Amniotic stem cell (primary cell): Measurements from ENCODE around the gene MYH6.
"Not testable (repeated sequence)": the region's sequence is repeated elsewhere in the genome, so short reads cannot be mapped to it uniquely, and the experiment has no call there.

ENCODE experiments used
- DNase-seq: peaks from one replicate; lab custom pipeline; 2025; lab: John Stamatoyannopoulos, UW

MYH6 gene

DNA sequence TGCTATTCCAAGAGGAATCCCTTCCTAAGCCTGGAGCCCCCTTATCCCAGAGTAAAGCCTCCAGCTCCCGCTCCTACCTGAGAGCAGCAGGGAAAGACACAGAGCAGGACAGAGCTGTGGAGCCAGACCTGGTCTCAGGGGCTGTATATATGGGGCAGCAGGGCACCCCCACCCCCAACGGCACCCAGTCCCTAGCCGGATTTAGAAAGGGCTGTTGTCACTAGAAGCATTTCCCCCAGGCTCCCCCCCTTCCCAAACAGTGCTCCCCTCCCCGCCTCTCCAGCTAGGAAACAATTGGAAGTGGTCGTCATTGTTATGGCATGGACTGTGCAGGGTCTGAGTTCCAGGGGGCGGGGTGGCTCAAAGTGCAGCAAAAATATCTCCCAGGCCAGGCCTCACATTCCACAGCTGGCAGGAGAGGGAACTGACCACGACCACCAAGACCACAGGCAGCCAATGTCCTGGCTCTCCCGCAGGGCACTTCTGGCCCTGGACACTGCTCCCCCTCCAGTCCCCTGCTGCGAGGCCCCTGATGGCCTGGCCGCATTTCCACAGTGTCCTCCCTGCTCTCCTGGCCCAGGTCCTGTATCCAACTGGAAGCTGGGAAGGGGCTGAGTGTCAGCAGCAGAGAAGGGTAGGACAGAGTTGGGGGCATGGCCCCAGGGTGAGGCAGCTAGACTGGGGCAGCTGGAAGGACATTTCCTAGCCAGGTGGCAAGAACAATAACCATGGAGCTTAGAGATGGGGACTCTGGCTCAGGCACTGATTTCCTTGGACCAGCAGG is 27.7 kb upstream of the MYH6 start, which contains the start of gene MYH7:
Gene MYH7, minus strand, starts transcription at position 118 of the 784 bp plus-strand sequence. CDS start 1,928 bp downstream, outside the sequence.
- no peak for DNase-seq

DNA sequence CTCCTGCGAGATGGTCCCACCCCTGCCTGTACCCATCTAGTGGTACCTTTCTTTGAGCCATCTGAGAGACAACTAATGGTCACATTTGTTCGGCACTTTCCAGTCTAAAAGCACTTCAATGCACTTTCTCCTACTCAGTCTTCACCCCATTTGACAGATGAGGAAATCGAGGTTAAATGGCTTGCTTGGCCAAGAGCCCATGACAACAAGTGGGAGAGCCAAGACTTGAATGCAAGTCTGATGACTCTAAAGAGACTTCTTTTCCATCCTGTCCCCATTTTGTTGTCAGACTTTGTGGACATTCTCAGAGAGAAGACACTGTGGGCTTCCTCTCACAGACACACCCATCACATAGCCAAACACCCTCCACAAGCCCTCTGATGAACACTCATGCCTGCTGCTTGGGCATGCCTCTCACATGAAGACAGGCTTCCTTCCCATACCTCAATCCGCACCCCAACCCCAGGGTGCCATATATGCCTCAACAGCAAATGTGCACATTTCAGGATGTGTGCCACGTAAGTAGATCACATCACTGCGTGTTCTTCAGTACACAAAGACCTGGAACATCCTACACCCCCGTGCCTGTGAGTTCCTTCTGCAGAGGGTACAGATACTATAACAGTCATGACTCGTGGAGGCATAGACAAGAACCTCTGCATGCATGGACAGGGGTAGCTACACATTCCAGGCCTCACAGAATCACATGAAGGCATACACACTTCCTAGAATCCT is 26.6 kb upstream of the MYH6 start:
- DNase-seq = no peak

DNA sequence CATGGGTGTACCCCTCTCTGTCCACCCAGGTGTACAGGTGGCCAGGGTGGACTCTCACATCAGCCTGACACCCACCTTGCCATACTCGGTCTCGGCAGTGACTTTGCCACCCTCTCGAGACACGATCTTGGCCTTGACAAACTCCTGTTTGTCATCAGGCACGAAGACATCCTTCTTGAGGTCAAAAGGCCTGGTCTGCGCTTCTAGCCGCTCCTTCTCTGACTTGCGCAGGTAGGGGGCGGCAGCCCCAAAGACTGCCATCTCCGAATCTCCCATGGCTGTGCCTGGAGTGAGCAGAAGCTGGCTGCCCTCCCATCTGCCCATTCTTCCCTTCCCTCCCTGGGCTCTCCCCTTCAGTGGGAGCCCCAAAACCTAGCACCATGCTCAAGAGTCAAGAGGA is 25.4 kb upstream of the MYH6 start:
- DNase-seq = no peak

DNA sequence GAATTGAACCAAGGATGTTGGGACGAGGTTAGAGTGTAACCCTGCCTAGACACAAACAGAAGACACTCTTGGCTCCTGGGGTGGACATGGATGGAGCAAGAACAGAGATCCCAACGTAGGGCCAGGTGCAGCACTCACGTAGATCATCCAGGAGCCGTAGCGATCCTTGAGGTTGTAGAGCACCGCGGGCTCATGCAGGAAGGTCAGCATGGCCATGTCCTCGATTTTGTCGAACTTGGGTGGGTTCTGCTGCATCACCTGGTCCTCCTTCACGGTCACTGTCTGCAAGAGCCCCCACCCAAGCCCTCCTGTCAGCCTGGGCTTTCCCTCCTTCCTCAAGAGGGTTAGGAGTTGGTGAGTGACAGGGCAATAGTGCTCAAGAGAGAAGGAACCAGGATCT is 24.9 kb upstream of the MYH6 start:
- DNase-seq = no peak

DNA sequence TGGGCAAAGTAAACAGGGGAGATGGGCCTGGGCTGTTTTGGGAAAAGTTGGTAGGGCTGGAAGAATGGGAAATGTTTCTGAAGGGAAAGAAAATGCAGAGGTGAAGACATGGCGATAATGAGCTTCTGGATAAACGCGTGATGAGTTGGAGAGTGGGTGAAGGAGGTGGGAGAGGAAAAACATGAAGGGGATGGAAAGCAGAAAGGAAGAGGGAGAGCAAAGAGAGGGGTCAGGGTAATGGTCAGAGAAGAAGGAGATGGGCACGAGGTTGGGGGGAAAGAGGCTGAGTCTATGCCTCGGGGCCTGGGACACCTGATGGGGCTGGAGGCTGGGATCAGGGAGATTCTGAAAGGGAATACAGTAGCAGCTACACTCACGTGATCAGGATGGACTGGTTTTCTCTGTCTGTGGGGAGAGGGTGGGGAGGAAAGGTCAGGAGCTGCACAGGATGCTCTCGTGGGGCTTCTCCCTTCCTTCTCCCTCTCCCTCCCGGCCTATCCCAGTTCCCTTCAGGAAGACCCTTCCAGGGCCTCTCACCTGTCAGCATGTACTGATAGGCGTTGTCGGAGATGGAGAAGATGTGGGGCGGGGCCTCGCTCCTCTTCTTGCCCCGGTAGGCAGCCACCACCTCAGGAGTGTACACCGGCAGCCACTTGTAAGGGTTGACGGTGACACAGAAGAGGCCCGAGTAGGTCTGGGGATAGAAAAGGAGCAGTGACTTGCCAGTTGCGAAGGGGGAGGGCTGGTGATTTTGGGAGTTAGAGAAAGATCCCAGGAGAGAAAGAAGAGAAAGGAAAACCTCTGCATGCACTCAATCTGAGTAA is 24.2 kb upstream of the MYH6 start:
- DNase-seq = no peak

DNA sequence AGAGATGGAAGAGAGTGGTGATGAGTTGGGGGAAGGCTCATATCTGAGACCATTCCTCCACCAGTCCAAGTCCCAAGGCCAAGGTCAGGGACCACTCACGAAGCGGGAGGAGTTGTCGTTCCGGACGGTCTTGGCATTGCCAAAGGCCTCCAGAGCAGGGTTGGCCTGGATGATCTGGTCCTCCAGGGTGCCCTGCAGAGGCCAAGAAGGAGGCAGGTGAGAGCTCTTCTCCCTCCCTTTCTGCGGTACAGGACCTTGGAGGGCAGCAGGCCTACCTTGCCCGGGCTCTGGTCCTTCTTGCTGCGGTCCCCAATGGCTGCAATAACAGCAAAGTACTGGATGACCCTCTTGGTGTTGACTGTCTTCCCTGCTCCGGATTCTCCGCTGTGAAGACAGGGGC is 23.4 kb upstream of the MYH6 start:
- DNase-seq = no peak

DNA sequence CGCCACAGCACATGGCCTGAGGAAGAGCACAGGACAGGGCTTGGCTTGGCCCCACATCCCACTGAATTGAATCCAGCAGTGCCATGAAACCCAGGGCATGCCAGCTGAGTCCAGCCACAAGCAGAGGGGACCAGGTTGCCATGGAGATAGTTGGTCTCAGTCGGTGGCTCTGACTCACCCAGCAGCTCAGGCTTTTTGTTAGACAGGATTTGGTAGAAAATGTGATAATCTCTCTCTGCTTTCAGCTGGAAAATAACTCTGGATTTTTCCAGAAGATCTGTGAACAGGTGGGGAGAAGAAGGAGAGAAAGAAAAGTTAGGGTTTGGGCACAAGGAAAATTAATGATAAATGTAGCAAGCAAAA is 22.6 kb upstream of the MYH6 start:
- peak; percentile 4 for DNase-seq

DNA sequence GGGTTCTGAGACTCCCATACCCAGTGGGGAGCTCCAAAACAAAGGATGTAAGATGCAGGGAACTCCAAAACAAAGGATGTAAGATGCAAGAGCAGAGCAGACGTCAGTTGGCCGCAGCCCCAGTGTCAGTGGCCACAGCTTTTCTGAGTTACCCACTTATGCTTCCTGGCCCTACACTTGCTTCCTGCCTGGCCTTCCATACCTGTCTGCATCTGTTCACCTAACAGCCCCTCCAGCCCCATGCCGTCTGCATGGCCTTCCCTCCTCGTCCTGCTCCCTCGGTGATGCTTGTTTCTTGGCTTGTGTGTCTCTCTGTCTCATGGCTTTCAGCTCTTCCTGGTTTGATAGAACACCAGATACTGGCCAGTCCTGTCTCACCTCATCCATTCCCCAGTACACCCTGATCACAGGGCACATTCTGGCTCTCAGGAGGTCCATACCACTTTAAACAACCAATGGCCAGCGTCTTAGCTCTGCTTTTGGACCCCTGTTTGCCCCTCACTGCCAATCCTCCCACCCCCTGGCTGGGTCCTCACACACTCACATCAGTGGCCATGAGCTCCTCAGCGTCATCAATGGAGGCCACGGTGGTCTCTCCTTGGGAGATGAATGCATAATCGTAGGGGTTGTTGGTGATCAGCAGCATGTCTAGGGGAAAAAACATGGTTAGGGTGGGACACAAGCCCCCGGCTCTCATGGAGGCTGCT is 22.1 kb upstream of the MYH6 start:
- DNase-seq = no peak

DNA sequence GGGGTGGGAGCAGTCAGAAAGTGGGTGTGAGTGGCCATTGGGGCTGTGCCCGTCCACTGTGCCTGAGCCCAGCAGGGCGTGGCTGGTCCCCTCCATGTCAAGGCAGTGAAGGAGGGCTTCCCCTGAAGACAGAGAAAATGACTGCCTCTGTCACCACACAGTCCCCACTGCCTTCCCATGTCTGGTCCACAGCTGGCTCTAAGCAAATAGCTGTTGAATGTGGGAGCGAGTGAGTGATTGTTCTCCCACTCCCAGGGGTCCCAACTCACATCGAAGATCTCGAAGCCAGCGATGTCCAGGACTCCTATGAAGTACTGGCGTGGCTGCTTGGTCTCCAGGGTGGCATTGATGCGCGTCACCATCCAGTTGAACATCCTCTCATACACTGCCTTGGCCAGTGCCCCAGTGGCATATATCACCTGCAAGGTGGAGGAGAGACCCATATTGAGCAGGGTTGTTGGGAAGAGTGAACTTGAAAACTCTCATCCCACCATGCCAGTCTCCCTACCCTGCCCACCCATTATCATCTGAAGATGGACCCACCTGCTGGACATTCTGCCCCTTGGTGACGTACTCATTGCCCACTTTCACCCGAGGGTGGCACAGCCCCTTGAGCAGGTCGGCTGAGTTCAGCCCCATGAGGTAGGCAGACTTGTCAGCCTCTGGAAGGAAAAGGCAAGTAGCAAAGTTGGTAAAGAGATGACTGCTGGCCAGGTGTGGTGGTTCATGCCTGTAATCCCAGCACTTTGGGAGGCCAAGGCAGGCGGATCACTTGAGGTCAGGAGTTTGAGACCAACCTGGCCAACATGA is 20.8 kb upstream of the MYH6 start:
- no peak for DNase-seq

DNA sequence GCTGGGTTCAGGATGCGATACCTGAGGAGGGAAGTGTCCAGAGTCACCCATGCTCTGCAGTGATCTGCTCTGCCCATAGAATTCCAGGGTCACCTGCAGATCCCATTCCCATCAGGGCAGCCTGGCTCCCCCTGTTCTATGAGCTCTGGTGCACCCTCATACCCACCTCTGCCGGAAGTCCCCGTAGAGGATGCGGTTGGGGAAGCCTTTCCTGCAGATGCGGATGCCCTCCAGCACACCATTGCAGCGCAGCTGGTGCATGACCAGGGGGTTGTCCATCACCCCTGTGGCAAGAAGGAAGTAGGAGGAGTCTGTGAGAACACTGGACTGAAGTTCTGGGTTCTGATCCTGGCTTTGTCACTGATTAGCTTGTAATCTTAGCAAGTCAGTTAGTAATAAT is 17.7 kb upstream of the MYH6 start:
- DNase-seq = not testable (repeated sequence)

DNA sequence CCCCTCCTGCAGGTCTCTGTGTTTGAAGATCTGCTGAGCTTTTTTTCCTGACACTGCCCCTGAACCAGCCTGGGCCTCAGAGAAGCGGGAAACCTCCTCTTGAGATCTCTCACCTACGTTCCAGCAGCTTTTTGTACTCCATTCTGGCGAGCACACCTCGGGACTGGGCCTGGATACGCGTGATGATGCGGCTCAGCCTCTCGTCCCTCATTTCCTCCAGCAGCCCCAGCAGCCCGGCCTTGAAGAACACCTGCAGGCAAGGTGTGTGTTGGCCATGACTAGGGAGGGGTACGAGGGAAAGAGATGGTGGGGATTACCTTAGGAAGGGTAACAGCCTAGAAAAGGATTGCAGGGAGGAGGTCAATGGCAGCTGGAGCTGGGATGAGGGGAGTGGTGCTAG is 17.1 kb upstream of the MYH6 start:
- DNase-seq = no peak

DNA sequence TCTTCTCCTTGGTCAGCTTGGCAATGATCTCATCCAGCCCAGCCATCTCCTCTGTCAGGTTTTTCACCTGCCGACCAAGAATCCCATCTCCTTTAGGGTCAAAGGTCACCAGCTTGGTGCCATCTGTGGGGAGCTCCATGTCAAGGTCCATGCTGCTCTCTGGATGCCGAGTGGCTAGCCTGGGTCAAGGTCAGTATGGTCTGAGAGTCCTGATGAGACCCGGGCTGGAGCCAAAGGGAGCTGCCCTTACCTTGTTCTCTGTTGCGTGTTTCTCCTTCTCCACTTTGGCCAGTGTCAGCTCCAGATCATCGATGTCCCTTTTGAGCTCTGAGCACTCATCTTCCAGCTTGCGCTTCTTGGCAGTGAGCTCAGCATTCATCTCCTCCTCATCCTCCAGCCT is 15.6 kb upstream of the MYH6 start:
- no peak for DNase-seq

DNA sequence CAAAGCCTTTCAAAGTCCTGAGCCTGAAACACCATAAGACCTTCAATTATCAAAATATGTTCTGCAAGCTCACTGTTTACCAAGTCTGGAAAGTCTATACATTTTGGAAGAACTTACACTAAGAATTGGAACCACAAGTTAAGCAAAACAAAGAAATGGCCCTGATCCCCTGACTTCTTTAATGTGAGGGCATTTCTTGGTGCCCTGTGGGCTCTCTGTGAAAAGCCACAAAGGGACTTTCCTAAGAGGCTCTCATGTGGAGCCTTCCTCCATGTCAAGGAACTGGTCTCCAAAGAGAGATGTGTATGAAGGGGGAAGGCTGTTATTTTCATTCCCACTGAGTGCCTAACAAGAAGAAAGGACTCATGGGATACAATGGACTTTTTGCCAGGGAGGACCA is 13.5 kb upstream of the MYH6 start:
- no peak for DNase-seq

DNA sequence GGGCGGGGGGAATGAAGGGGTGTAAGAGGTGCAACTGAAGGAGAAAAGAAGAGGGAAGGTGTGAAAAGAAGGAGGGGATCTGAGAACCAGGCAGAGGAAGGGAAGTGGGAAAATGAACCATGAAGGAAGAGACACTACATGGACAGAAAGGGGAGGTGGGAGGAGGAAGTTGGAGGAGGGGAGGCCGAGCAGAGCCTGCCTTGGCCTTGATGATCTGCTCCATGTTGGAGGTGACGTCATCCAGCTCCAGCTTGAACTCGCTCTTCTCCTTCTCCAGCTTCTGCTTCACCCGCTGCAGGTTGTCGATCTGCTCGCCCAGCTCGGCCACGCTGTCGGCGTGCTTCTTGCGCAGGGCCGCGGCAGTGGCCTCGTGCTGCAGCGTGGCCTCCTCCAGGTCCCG is 11.6 kb upstream of the MYH6 start:
- not testable (repeated sequence) for DNase-seq

DNA sequence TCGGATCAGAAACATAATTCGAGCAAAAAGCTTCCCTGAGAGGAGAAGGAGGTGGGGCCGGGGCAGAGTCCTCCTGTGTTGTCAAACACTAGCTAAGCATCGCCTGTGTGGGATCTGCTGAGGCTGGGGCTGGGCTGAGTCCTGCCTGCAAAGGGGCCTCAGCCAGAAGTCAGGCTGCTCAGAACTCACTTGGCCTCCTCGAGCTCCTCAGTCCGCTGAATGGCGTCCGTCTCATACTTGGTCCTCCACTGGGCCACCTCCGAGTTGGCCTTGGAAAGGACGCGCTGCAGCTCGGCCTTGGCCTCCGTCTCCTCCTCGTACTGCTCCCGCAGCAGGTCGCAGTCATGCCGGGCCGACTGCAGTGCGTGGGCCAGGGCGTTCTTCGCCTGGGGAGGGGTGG is 9.9 kb upstream of the MYH6 start:
- no peak for DNase-seq

DNA sequence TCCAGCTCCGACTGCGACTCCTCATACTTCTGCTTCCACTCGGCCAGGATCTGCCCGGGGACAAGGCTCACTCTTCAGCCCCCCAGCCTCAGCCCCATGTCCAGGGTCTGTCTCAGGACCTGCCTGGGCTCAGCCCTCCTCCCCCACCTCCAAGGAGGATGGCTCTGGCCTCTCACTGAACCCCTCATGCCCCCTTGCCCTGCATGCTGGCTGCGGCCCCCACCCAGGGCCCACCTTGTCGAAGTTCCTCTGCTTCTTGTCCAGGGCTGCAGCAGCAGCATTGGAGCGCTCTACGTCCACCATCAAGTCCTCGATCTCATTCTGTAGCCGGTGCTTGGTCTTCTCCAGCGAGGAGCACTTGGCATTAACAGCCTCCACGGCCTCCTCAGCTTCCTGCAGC is 9.2 kb upstream of the MYH6 start:
- DNase-seq = not testable (repeated sequence)

DNA sequence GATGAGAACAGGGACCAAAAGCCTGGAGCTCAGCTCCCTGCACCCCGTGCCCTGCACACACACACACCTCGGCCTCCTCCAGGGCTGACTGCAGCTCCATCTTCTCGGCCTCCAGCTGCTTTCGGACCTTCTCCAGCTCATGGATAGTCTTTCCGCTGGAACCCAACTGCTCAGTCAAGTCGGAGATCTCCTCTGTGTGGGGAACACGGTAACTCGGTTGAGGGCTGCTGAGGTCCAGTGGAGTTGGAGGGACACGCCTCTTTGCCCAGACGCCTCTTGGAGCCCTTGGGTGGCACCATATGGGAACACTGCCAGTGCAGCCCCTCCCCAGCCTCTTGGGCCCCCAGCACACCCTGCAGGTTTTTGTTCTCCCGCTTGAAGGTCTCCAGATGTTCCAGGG is 8.7 kb upstream of the MYH6 start:
- no peak for DNase-seq

DNA sequence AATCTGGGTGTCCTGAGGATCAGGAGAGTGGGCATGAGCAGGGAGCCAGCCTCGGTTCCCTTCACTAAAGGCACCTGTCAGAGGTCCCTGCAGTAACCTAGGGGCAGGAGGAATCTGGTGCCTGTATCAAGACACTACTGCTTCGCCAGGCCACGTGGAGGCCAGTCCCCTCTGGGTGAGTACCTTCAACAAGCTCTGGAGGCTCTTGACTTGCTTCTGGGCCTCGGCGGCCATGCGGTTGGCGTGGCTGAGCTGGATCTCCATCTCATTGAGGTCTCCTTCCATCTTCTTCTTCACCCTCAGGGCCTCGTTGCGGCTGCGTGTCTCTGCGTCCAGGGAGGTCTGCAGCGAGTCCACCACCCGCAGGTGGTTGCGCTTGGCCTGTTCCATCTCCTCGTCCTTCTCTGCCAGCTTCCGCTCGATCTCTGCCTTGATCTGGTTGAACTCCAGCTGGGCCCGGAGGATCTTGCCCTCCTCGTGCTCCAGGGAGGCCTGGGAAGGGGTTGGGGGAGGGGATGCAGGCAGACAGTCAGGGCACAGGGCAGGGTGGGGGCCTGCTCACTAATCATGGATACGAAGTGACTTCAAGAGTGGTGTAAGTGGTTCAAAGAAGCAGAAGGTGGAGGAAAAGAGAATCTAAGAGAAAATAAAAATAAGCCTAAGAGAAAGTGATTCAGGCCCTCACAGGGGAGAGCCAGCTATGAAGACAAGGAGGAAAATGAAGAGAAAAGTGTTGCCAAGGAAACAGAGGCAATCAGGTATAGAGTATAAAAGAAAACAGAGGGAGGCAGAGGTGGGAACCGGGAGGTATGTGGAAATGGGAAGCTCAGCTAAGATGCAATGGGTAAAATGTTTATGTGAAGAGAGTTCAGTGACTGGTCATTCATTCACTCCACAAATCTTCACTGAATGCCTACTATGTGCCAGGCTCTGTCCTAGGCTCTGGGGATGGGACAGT is 8.0 kb upstream of the MYH6 start:
- DNase-seq = no peak

DNA sequence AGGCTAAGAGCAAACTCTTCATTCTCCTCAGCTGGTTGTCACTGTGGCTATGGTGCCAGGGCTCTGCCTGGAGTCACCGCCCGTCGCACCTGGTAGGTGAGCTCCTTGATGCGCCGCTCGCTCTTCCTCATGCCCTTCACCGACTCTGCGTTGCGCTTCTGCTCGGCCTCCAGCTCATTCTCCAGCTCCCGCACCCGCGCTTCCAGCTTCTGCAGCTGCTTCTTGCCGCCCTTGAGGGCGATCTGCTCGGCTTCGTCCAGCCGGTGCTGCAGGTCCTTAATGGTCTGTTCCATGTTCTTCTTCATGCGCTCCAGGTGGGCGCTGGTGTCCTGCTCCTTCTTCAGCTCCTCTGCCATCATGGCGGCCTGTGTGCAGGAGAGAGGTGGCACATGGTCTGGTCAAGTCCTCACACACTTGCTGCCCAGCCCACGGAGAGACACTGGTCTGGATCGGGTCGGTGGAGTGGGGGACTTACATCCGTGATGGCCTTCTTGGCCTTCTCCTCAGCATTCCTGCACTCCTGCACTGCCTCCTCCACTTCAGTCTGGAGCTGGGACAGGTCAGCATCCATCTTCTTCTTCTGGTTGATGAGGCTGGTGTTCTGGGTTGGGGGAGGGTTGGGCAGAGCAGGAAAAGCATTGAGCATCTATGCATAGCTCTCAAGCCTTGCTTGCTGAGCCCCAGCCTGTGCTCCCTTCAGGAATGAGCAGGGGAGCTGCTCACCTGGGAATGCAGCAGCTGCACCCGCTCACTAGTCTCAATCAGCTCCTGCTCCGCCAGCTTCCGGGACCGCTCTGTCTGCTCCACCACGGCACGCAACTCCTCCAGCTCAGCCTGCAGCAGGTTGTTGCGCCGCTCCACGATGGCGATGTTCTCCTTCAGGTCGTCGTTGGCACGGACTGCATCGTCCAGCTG is 7.1 kb upstream of the MYH6 start:
- DNase-seq = no peak
